ENCODE results near the gene FADS2.

DNA sequence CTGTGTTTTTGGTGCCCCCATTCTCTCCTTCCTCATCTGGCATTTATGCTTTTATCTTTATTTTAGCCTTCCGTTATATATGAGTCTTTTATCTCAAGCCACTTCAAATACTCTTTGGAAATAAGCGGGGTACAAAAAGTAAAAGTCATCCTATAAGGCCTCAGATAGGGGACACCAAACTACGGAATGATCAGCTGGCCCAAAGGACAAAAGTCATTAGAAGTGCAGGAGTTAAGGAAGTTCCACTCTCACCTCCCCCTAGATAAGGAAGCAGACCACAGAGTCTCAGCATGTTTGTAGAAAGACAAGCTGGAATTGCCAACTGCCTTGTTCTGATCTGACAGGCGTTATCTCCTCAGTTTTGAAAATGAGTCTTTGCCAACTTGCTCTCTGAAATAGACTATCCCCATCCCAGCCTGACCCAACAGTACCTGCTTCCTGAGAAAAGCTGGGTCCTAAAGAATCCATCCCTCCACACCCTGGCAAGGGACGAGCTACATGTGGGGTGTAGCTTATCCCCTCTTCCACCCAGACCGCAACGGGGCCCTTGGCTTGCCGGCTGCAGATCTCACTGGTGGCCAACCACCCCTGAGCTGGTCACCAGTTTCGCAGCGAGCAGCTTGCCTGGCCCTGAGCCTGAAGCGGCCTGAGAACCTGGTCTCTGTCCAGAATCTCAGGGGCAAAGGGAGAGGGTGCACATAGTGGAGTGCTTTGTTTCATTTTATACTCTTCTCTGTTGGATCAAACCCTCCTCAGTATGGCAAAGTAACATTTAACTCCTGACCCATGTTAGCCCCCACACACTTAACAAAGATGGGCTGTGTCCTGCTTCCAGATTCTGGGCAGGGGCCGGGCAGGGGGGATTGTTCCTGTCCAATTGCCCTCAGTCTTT is 13.8 kb downstream of the FADS2 start:
- TF ChIP-seq CTCF (conservative IDR thresholded peaks at IDR 0.05; ENCODE audit: low read depth, low read length) (no peak), EZH2 (IDR thresholded peaks at IDR 0.05; ENCODE audit: borderline replicate concordance, low read depth, low read length, poor library complexity, severe bottlenecking) (no peak)

Measured in A673 (cell line).